SJSA1 (cell line): ENCODE data around the gene RAN. TPM values are rescaled to one million over a fixed set of nuclear protein-coding genes. Genes with fewer than 3 reads are reported as not detected.
"Not testable (repeated sequence)": the region's sequence is repeated elsewhere in the genome, so short reads cannot be mapped to it uniquely, and the experiment has no call there.

Experiments used
- DNase-seq, 2 experiments: peaks; one replicate each; pipeline ENCODE4 v3.0.0-alpha.2; 2015 to 2020; ENCODE audit warnings: low spot score in 2 of 2, low read depth in 1 of 2
- H3K27ac ChIP-seq: fragments of 250-450 bp; sonication (Bioruptor Pico); 2 replicates; pipeline ENCODE4 v1.5.1; 2020; ENCODE audit warnings: mild to moderate bottlenecking, moderate library complexity
- H3K27me3 ChIP-seq: fragments of 250-450 bp; sonication (Bioruptor Pico); replicated peaks from 2 replicates; pipeline ENCODE4 v1.5.1; 2020; ENCODE audit warnings: mild to moderate bottlenecking, moderate library complexity
- H3K36me3 ChIP-seq: fragments of 250-450 bp; sonication (Bioruptor Pico); 2 replicates; pipeline ENCODE4 v1.5.1; 2020; ENCODE audit warnings: mild to moderate bottlenecking
- H3K4me1 ChIP-seq: fragments of 250-450 bp; sonication (Bioruptor Pico); replicated peaks from 2 replicates; pipeline ENCODE4 v1.6.1; 2021; ENCODE audit warnings: mild to moderate bottlenecking
- H3K4me3 ChIP-seq: fragments of 250-450 bp; sonication (Bioruptor Pico); 2 replicates; pipeline ENCODE4 v1.5.1; 2020; ENCODE audit warnings: mild to moderate bottlenecking
- H3K9me3 ChIP-seq: fragments of 250-450 bp; sonication (Bioruptor Pico); replicated peaks from 2 replicates; pipeline ENCODE4 v1.5.1; 2020; ENCODE audit warnings: mild to moderate bottlenecking
- total RNA-seq: library from RNA; depleted of rRNA; stranded (reverse); fragments of >200 nt; shearing (Covaris generic); gene quantifications from 2 replicates; pipeline ENCODE4 v1.2.3, GENCODE V29; 2014

Gene RAN
- total RNA-seq, 1 experiment from 2014 or later: 606 TPM

- H3K27ac ChIP-seq, H3K4me1 ChIP-seq, H3K27me3 ChIP-seq, H3K4me3 ChIP-seq, H3K36me3 ChIP-seq, H3K9me3 ChIP-seq, DNase-seq: not testable (repeated sequence)
These were observed 9.1 kb upstream of the RAN start for GRCh38 chr12:130862771-130863170.

- no peaks in the 10 kb centered on the region for H3K9me3 ChIP-seq
- DNase-seq: no peak
- H3K27ac ChIP-seq: no peak overlapping the region
- no peak overlapping the region for H3K4me3 ChIP-seq
- H3K4me1 ChIP-seq: no peaks in the 10 kb centered on the region
- H3K36me3 ChIP-seq: no peaks in the 10 kb centered on the region
- H3K27me3 ChIP-seq: no peaks in the 10 kb centered on the region
These were observed 8.6 kb upstream of the RAN start for GRCh38 chr12:130863298-130863697.

GRCh38 chr12:130868412-130868811 lies 3.5 kb upstream of the RAN start:
- Histone ChIP-seq H3K27me3 (no peaks in the 10 kb centered on the region), H3K4me1 (peaks cover 16% of the 10 kb centered on the region), H3K36me3 (peaks cover 16% of the 10 kb centered on the region), H3K27ac (no peak overlapping the region), H3K4me3 (no peak overlapping the region), H3K9me3 (peaks cover 3% of the 10 kb centered on the region; the same call in 1 of the 2 replicates)
- no peak for DNase-seq

DNA sequence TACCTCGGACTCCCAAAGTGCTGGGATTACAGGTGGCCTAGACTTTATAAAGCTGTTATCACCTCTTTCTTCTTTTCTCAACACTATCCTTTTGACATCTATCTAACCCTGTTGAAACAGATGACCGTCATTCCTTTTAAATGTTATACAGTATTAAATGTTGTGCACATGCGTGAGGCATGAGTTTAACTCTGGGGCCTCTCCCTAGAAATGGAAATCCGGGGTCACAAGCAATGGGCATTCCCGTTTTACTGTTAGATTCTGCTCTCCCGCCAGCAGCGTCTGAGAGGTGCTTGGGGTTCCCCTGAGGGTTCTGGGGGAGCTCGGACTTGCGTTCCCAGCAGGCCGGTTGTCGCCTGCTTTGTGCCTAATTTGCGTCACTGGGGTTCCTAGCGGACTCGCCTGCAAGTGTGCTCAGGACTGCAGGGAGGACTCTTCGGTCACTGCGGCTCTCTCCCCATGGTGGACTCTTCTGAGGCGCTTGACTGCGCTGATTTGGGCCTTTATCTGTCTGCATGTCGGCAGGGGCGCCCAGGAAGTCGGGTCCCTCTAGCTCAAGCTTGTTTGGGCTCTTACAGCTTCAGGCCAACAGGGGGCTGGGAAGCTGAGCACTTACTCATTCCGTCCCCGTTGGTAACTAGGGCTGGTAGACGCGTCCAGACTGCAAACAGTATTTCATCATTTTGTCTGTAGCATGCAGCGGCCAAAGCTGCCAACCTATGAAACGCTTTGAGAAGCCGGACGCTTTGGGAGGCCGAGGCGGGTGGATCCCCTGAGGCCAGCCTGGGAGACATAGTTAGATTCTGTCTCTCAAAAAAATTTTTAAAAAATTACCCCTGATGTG lies 1.2 kb upstream of the RAN start:
- no peak overlapping the region; the same call in 1 of the 2 replicates for H3K4me3 ChIP-seq
- peak overlapping the region; percentile 78; the same call in 1 of the 2 replicates for H3K27ac ChIP-seq
- H3K36me3 ChIP-seq: peaks cover 38% of the 10 kb centered on the region
- DNase-seq: peak; percentile 21 to 64
- peaks cover 27% of the 10 kb centered on the region for H3K4me1 ChIP-seq
- peaks cover 3% of the 10 kb centered on the region; the same call in 1 of the 2 replicates for H3K9me3 ChIP-seq
- H3K27me3 ChIP-seq: no peaks in the 10 kb centered on the region

- peaks cover 3% of the 10 kb centered on the region; the same call in 1 of the 2 replicates for H3K9me3 ChIP-seq
- H3K27ac ChIP-seq: peak overlapping the region; percentile 96
- DNase-seq: peak in 1 of 2 experiments; percentile 33
- H3K4me1 ChIP-seq: peaks cover 27% of the 10 kb centered on the region
- peaks cover 56% of the 10 kb centered on the region for H3K36me3 ChIP-seq
- H3K27me3 ChIP-seq: no peaks in the 10 kb centered on the region
- H3K4me3 ChIP-seq: peak overlapping the region; percentile 99
These were observed 572 bp downstream of the RAN start for GRCh38 chr12:130872179-130873096.

GRCh38 chr12:130873106-130873795 lies 1.4 kb downstream of the RAN start:
- peak overlapping the region; percentile 96 for H3K27ac ChIP-seq
- peak overlapping the region; percentile 99 for H3K4me3 ChIP-seq
- peaks cover 59% of the 10 kb centered on the region for H3K36me3 ChIP-seq
- H3K9me3 ChIP-seq: peaks cover 3% of the 10 kb centered on the region; the same call in 1 of the 2 replicates
- H3K4me1 ChIP-seq: peaks cover 27% of the 10 kb centered on the region
- no peaks in the 10 kb centered on the region for H3K27me3 ChIP-seq
- DNase-seq: no peak

DNA sequence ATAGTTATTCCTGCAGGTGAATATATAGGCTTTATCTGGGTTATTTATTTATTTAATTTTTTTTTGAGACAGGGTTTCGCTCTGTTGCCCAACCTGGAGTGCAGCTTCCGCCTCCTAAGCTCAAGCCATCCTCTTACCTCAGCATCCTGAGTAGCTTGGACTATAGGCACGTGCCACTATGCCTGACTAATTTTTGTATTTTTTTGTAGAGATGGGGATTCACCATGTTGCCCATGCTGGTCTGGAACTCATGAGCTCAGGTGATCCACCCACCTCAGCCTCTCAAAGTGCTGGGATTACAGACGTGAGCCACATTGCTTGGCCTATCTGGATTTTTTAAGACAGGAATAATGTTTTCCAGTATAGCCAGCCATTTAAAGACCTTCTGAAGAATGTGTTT lies 2.0 kb downstream of the RAN start:
- Histone ChIP-seq H3K27ac (no peak overlapping the region), H3K9me3 (peaks cover 3% of the 10 kb centered on the region; the same call in 1 of the 2 replicates), H3K4me3 (no peak overlapping the region; the same call in 1 of the 2 replicates), H3K4me1 (peaks cover 27% of the 10 kb centered on the region), H3K27me3 (no peaks in the 10 kb centered on the region), H3K36me3 (peaks cover 59% of the 10 kb centered on the region)
- no peak for DNase-seq

DNA sequence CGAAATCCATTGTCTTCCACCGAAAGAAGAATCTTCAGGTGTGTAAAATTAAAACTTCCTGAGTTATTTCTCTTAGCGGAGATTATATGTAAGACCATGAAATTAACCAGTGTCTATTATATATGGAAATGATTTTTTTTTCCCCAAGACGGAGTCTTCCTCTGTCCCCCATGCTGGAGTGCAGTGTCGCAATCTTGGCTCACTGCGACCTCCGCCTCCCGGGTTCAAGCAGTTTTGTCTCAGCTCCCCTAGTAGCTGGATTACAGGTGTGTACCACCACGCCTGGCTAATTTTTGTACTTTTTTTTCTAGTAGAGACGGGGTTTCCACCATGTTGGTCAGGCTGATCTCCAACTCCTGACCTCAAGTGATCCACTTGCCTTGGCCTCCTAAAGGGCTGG lies 2.8 kb downstream of the RAN start:
- H3K4me3 ChIP-seq: no peak overlapping the region
- H3K27ac ChIP-seq: no peak overlapping the region
- no peak for DNase-seq
- no peaks in the 10 kb centered on the region for H3K27me3 ChIP-seq
- peaks cover 59% of the 10 kb centered on the region for H3K36me3 ChIP-seq
- peaks cover 27% of the 10 kb centered on the region for H3K4me1 ChIP-seq
- peaks cover 3% of the 10 kb centered on the region; the same call in 1 of the 2 replicates for H3K9me3 ChIP-seq

DNA sequence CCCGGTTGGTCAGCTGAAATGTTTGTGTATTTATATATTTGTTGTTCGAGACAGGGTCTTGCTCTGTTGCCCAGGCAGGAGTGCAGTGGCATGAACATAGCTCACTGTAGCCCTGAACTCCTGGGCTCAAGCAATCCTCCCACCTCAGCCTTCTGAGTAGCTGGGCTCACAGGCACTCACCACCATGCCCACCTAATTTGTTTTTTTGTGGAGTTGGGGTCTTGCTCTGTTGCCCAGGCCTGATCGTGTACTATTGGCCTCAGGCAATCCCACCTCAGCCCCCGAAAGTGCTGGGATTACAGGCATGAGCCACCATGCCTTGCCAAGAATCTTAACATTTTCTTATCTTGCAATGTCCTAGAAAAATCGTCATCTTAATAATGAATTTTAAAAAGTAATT lies 3.3 kb downstream of the RAN start:
- Histone ChIP-seq H3K36me3 (peaks cover 59% of the 10 kb centered on the region), H3K4me1 (peaks cover 27% of the 10 kb centered on the region), H3K27ac (no peak overlapping the region), H3K27me3 (no peaks in the 10 kb centered on the region), H3K4me3 (no peak overlapping the region), H3K9me3 (peaks cover 3% of the 10 kb centered on the region; the same call in 1 of the 2 replicates)
- no peak for DNase-seq

- DNase-seq, H3K4me3 ChIP-seq, H3K27ac ChIP-seq, H3K9me3 ChIP-seq, H3K27me3 ChIP-seq: not testable (repeated sequence)
- H3K4me1 ChIP-seq: peaks cover 27% of the 10 kb centered on the region
- peaks cover 59% of the 10 kb centered on the region for H3K36me3 ChIP-seq
These were observed 3.8 kb downstream of the RAN start for GRCh38 chr12:130875708-130876107.

- H3K27me3 ChIP-seq: no peaks in the 10 kb centered on the region
- H3K36me3 ChIP-seq: peaks cover 59% of the 10 kb centered on the region
- H3K27ac ChIP-seq: no peak overlapping the region
- H3K9me3 ChIP-seq: peaks cover 2% of the 10 kb centered on the region; the same call in 1 of the 2 replicates
- DNase-seq: no peak
- H3K4me1 ChIP-seq: peaks cover 24% of the 10 kb centered on the region
- H3K4me3 ChIP-seq: no peak overlapping the region
These were observed 4.4 kb downstream of the RAN start for GRCh38 chr12:130876297-130876696.

DNA sequence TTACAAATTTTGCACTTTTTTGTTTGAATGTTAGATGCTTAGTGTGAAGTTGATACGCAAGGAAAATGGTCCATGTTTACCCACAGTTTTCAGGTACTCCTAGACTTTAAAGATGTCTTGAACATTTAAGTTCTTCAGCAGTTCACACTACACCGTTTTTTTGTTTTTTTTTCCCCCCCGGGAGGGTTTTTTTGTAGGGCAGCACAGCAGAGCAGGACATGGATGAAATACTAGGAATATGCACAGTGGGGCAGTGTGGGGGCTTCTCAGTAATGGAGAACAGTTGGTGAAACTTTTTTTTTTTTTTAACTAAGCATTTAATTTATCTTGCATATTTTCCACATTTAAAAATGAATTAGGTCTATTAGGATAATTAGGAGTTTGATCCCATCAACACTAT lies 4.9 kb downstream of the RAN start:
- no peaks in the 10 kb centered on the region for H3K9me3 ChIP-seq
- DNase-seq: no peak
- peaks cover 20% of the 10 kb centered on the region for H3K4me1 ChIP-seq
- H3K27me3 ChIP-seq: no peaks in the 10 kb centered on the region
- no peak overlapping the region for H3K27ac ChIP-seq
- H3K4me3 ChIP-seq: no peak overlapping the region
- peaks cover 59% of the 10 kb centered on the region for H3K36me3 ChIP-seq

GRCh38 chr12:130877333-130877732 lies 5.5 kb downstream of the RAN start:
- Histone ChIP-seq H3K36me3 (peaks cover 54% of the 10 kb centered on the region), H3K27me3 (no peaks in the 10 kb centered on the region), H3K4me1 (peaks cover 20% of the 10 kb centered on the region), H3K9me3 (no peaks in the 10 kb centered on the region), H3K4me3 (no peak overlapping the region), H3K27ac (no peak overlapping the region)
- DNase-seq: no peak
